ENCODE results near the gene DOP1B.

DOP1B gene

GRCh38 chr21:36156815-36157670, at the start of gene DOP1B:
DOP1B (plus strand) TSS chr21:36156824; CDS start chr21:36164734, 7,910 bp downstream.
- no peak for TF ChIP-seq CTCF (IDR thresholded peaks at IDR 0.05; ENCODE audit: insufficient read depth, missing control alignments)
- FAIRE-seq (no peak), DNase-seq (ENCODE audit: insufficient read length, low spot score) (no peak)

- TF ChIP-seq CTCF (IDR thresholded peaks at IDR 0.05; ENCODE audit: insufficient read depth, missing control alignments) = no peak
- DNase-seq (ENCODE audit: insufficient read length, low spot score) (no peak), FAIRE-seq (no peak)
Observed at GRCh38 chr21:36109868-36110267, 46.8 kb upstream of the DOP1B start.

GRCh38 chr21:36111238-36111637, 45.4 kb upstream of the DOP1B start:
- TF ChIP-seq CTCF (IDR thresholded peaks at IDR 0.05; ENCODE audit: insufficient read depth, missing control alignments) = no peak
- FAIRE-seq (no peak), DNase-seq (ENCODE audit: insufficient read length, low spot score) (no peak)

GRCh38 chr21:36113647-36114428, 42.8 kb upstream of the DOP1B start:
- FAIRE-seq = no peak
- no peak for DNase-seq (ENCODE audit: insufficient read length, low spot score)
- TF ChIP-seq CTCF (IDR thresholded peaks at IDR 0.05; ENCODE audit: insufficient read depth, missing control alignments) = no peak

GRCh38 chr21:36115138-36115730, 41.4 kb upstream of the DOP1B start:
- FAIRE-seq = no peak
- DNase-seq (ENCODE audit: insufficient read length, low spot score) = no peak
- no peak for TF ChIP-seq CTCF (IDR thresholded peaks at IDR 0.05; ENCODE audit: insufficient read depth, missing control alignments)

GRCh38 chr21:36117286-36117741, 39.3 kb upstream of the DOP1B start:
- no peak for TF ChIP-seq CTCF (IDR thresholded peaks at IDR 0.05; ENCODE audit: insufficient read depth, missing control alignments)
- no peak for FAIRE-seq
- DNase-seq (ENCODE audit: insufficient read length, low spot score) = no peak
